Measurements from ENCODE around the gene EDDM13. TPM values are rescaled to one million over a fixed set of nuclear protein-coding genes. Genes with fewer than 3 reads are reported as not detected.
A peak's percentile ranks its signal among the peaks of the same experiment; 100 is the strongest.

Gene EDDM13
- total and polyA plus RNA-seq, 10 of the 15 experiments (the other 5 are each of a cell fraction or from before 2014, with no cell fraction given), result 0.15 to 0.37 TPM; not detected in 8

- TSS peak; percentile 69 for BruUV-seq (replicated peaks)
- H3K36me3 ChIP-seq (ENCODE audit: control insufficient read depth in 2 of 2, insufficient read depth in 2 of 2, low read length in 1 of 2), result 0 out of 4 replicates have a peak, but pooled peaks cover 0 to 3% of the 10 kb centered on the region in 2 experiments
- 2% methylated on average over 37 of the region's 37 CpGs for WGBS (ENCODE audit: insufficient coverage, insufficient replicate concordance, low lambda C conversion rate, missing lambda C conversion rate)
- H3K9ac ChIP-seq (ENCODE audit: control insufficient read depth, insufficient read depth, low read length), result peak overlapping the region; percentile 78
- ChIA-PET RAD21 (ENCODE audit: unreplicated experiment) (interaction anchor here (0.6 to 3.7 kb wide), 6 partner anchors 18 to 682 kb away, joined by 3 to 16 read pairs (median 5); partner anchors contain the start of gene CCDC106), POLR2A (interaction anchor here (0.6 to 1.3 kb wide), 4 partner anchors 194 to 964 kb away, joined by 4 to 6 read pairs (median 4); partner anchors contain the start of gene ZNF787), CTCF (interaction anchor here (0.7 to 10.4 kb wide), 4 partner anchors 18 to 1703 kb away, joined by 3 to 88 read pairs (median 34); no protein-coding TSS in a partner anchor), SMC1A (ENCODE audit: uncharacterized antibody, unreplicated experiment) (interaction anchor here (1.0 kb wide), 1 partner anchor 18 kb away, joined by 3 read pairs; no protein-coding TSS in a partner anchor)
- in situ Hi-C loops (cut with MboI) (loop anchor here (5.0 kb wide), 1 partner anchor 233 kb away; no protein-coding TSS in a partner anchor), intact Hi-C loops (cut with micrococcal nuclease; ENCODE audit: unreplicated experiment) (no loop called here)
- H3K9me3 ChIP-seq (replicated peaks; ENCODE audit: control insufficient read depth, insufficient read depth, low read length), result no peaks in the 10 kb centered on the region; the same call in 2 of the 3 replicates
- H3K27me3 ChIP-seq (replicated peaks in 1 of 2; ENCODE audit: control insufficient read depth in 2 of 2, insufficient read depth in 2 of 2, low read length in 1 of 2), result no peaks in the 10 kb centered on the region
- peak overlapping the region; percentile 78 for H3K4me2 ChIP-seq (ENCODE audit: control insufficient read depth, insufficient read depth)
- no peaks in the 10 kb centered on the region for H4K20me1 ChIP-seq (ENCODE audit: control insufficient read depth, insufficient read depth)
- H3K27ac ChIP-seq (ENCODE audit: control insufficient read depth, insufficient read depth), result peak overlapping the region; percentile 98
- ATAC-seq, result peak; percentile 90
- H3K4me1 ChIP-seq (ENCODE audit: control insufficient read depth, insufficient read depth, low read length), result peaks cover 3% of the 10 kb centered on the region
- peak overlapping the region; percentile 100 for H2AFZ ChIP-seq (ENCODE audit: control insufficient read depth, low read depth, low read length)
- peak; percentile 96 for DNase-seq (ENCODE audit: low read depth, low spot score)
- no peaks in the 10 kb centered on the region for H3K79me2 ChIP-seq (ENCODE audit: control insufficient read depth, insufficient read depth, low read length)
- H3K4me3 ChIP-seq, result peak overlapping the region; percentile 92
- FAIRE-seq, result peak; percentile 97
- TF ChIP-seq SIN3A (IDR thresholded peaks at IDR 0.05; ENCODE audit: low read depth, low read length) (peak; percentile 85; the same call in 1 of the 2 replicates), HCFC1 (IDR thresholded peaks at IDR 0.05; ENCODE audit: low read length) (peak; percentile 88; the same call in 1 of the 2 replicates), RAD51 (IDR thresholded peaks at IDR 0.05) (peak; percentile 88), BMI1 (IDR thresholded peaks at IDR 0.05; ENCODE audit: borderline replicate concordance) (peak; percentile 95), RELB (IDR thresholded peaks at IDR 0.05; ENCODE audit: low read depth) (peak; percentile 41), IKZF1 (conservative IDR thresholded peaks at IDR 0.05) (peak; percentile 88), MAX (IDR thresholded peaks at IDR 0.05; ENCODE audit: low read depth, low read length) (no peak), SPI1 (IDR thresholded peaks at IDR 0.05; ENCODE audit: borderline replicate concordance, insufficient read depth, low read depth, low read length) (peak; percentile 67; the same call in 1 of the 2 replicates), SP1 (IDR thresholded peaks at IDR 0.05; ENCODE audit: low read depth, low read length) (peak; percentile 46), EP300 (IDR thresholded peaks at IDR 0.05; ENCODE audit: borderline replicate concordance in 1 of 2, control insufficient read depth in 1 of 2, low read depth in 2 of 2, low read length in 2 of 2) (no peak), NR2C1 (IDR thresholded peaks at IDR 0.05) (peak; percentile 70), RFX5 (IDR thresholded peaks at IDR 0.05; ENCODE audit: low read depth, low read length) (0 out of 2 replicates have a peak, but pooled peaks have one; percentile 31), ZBTB40 (IDR thresholded peaks at IDR 0.05; ENCODE audit: borderline replicate concordance) (peak; percentile 95; the same call in 1 of the 2 replicates), ATF3 (IDR thresholded peaks at IDR 0.05; ENCODE audit: borderline replicate concordance, extremely low read depth, low read depth, low read length) (peak; percentile 49; the same call in 1 of the 2 replicates)
Measured at GRCh38 chr19:56315077-56315828, 42.7 kb downstream of the EDDM13 start.
